ENCODE results near the gene E2F8.

The E2F8 gene

DNA sequence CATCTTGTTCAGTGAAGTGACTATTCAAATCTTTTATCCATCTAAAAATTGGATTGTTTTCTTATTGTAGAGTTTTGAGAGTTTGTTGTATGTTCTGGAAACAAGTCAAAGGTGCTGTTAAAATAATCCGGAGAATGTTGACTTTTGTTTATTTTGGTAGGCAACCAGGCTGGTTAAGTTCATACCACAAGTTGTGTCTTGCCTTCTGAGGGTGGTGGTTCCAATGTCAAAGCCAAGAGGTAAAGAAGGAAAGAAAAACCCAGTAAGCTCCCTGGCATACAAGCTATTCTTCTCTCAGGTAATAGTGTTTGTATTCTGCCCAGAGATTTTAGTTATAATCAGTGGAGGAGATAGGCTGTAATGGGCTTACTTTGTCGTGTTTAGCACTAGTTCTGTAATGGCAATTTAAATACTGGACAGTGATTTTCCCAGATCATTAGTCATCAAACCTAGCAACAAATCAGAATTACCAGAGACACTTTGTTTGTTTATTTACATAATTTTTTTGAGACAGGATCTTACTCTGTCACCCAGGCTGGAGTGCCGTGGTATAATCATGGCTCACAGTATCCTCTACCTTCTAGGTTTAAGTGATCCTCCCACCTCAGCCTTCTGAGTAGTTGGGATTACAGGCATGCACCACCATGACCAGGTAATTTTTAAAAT is 23.9 kb downstream of the E2F8 start:
- Histone ChIP-seq H3K27ac (ENCODE audit: extremely low read depth, low read depth, low read length) (no peak overlapping the region), H3K36me3 (ENCODE audit: control insufficient read depth in 2 of 2, insufficient read depth in 1 of 2, low read length in 2 of 2) (no peaks in the 10 kb centered on the region), H3K9me3 (ENCODE audit: control insufficient read depth, insufficient read depth, low read depth, low read length) (no peaks in the 10 kb centered on the region), H3K4me1 (ENCODE audit: control insufficient read depth, insufficient read depth, low read length) (no peaks in the 10 kb centered on the region; the same call in 1 of the 2 replicates), H3K4me3 (ENCODE audit: low read depth, low read length) (no peak overlapping the region)
- POLR2A ChIA-PET: no interaction called here
- CTCF ChIA-PET: interaction anchor here (0.6 to 1.0 kb wide), 3 partner anchors 10 to 415 kb away, joined by 3 read pairs; no protein-coding TSS in a partner anchor
- TF ChIP-seq ZNF114 (tag by site-specific recombination; IDR thresholded peaks at IDR 0.05): no peak
- TF ChIP-seq, protein P1, sequence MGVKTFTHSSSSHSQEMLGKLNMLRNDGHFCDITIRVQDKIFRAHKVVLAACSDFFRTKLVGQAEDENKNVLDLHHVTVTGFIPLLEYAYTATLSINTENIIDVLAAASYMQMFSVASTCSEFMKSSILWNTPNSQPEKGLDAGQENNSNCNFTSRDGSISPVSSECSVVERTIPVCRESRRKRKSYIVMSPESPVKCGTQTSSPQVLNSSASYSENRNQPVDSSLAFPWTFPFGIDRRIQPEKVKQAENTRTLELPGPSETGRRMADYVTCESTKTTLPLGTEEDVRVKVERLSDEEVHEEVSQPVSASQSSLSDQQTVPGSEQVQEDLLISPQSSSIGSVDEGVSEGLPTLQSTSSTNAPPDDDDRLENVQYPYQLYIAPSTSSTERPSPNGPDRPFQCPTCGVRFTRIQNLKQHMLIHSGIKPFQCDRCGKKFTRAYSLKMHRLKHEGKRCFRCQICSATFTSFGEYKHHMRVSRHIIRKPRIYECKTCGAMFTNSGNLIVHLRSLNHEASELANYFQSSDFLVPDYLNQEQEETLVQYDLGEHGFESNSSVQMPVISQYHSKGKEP (tag by site-specific recombination; IDR thresholded peaks at IDR 0.05): no peak

DNA sequence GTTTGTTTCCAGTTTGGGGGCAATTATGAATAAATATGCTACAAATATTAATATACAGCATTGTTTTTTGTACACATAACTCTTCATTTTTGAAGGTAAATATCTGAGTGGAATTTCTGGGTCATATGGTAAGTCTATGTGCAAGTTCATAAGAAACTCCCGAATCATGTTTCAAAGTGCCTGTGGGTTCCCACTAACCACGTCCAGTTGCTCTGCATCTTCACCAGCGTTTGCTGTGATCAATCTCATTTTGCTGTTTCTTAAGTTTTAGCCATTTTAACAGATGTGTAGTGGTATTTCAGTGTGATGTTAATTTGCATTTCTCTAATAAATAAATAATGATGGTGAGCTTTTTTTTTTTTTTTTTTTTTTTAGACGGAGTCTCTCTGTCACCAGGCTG is 24.7 kb downstream of the E2F8 start:
- TF ChIP-seq ZNF473 (tag by site-specific recombination; IDR thresholded peaks at IDR 0.05) (no peak), ZNF530 (tag by site-specific recombination; IDR thresholded peaks at IDR 0.05; ENCODE audit: low read depth) (no peak), TCF7L2 (IDR thresholded peaks at IDR 0.05; ENCODE audit: borderline replicate concordance, low read depth, low read length) (no peak), BCL11B (tag by site-specific recombination; IDR thresholded peaks at IDR 0.05; ENCODE audit: low read depth) (no peak), HOXA7 (CRISPR knock-in tag; IDR thresholded peaks at IDR 0.05; ENCODE audit: borderline replicate concordance) (no peak), ZNF311 (tag by site-specific recombination; IDR thresholded peaks at IDR 0.05; ENCODE audit: borderline replicate concordance) (no peak), ZNF600 (tag by site-specific recombination; IDR thresholded peaks at IDR 0.05) (no peak), ZNF16 (tag by site-specific recombination; IDR thresholded peaks at IDR 0.05; ENCODE audit: low read depth) (no peak), ZSCAN30 (tag by site-specific recombination; IDR thresholded peaks at IDR 0.05) (no peak), YY1 (tag by site-specific recombination; IDR thresholded peaks at IDR 0.05) (no peak), ZNF768 (tag by site-specific recombination; IDR thresholded peaks at IDR 0.05) (no peak), BCL11A (tag by site-specific recombination; IDR thresholded peaks at IDR 0.05; ENCODE audit: low read depth) (no peak), ZNF529 (tag by site-specific recombination; IDR thresholded peaks at IDR 0.05; ENCODE audit: insufficient replicate concordance) (no peak), ZNF2 (tag by site-specific recombination; IDR thresholded peaks at IDR 0.05) (no peak)
- TF ChIP-seq, protein P2, sequence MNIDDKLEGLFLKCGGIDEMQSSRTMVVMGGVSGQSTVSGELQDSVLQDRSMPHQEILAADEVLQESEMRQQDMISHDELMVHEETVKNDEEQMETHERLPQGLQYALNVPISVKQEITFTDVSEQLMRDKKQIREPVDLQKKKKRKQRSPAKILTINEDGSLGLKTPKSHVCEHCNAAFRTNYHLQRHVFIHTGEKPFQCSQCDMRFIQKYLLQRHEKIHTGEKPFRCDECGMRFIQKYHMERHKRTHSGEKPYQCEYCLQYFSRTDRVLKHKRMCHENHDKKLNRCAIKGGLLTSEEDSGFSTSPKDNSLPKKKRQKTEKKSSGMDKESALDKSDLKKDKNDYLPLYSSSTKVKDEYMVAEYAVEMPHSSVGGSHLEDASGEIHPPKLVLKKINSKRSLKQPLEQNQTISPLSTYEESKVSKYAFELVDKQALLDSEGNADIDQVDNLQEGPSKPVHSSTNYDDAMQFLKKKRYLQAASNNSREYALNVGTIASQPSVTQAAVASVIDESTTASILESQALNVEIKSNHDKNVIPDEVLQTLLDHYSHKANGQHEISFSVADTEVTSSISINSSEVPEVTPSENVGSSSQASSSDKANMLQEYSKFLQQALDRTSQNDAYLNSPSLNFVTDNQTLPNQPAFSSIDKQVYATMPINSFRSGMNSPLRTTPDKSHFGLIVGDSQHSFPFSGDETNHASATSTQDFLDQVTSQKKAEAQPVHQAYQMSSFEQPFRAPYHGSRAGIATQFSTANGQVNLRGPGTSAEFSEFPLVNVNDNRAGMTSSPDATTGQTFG (tag by site-specific recombination; IDR thresholded peaks at IDR 0.05; ENCODE audit: borderline replicate concordance): no peak
- TF ChIP-seq, protein P3, sequence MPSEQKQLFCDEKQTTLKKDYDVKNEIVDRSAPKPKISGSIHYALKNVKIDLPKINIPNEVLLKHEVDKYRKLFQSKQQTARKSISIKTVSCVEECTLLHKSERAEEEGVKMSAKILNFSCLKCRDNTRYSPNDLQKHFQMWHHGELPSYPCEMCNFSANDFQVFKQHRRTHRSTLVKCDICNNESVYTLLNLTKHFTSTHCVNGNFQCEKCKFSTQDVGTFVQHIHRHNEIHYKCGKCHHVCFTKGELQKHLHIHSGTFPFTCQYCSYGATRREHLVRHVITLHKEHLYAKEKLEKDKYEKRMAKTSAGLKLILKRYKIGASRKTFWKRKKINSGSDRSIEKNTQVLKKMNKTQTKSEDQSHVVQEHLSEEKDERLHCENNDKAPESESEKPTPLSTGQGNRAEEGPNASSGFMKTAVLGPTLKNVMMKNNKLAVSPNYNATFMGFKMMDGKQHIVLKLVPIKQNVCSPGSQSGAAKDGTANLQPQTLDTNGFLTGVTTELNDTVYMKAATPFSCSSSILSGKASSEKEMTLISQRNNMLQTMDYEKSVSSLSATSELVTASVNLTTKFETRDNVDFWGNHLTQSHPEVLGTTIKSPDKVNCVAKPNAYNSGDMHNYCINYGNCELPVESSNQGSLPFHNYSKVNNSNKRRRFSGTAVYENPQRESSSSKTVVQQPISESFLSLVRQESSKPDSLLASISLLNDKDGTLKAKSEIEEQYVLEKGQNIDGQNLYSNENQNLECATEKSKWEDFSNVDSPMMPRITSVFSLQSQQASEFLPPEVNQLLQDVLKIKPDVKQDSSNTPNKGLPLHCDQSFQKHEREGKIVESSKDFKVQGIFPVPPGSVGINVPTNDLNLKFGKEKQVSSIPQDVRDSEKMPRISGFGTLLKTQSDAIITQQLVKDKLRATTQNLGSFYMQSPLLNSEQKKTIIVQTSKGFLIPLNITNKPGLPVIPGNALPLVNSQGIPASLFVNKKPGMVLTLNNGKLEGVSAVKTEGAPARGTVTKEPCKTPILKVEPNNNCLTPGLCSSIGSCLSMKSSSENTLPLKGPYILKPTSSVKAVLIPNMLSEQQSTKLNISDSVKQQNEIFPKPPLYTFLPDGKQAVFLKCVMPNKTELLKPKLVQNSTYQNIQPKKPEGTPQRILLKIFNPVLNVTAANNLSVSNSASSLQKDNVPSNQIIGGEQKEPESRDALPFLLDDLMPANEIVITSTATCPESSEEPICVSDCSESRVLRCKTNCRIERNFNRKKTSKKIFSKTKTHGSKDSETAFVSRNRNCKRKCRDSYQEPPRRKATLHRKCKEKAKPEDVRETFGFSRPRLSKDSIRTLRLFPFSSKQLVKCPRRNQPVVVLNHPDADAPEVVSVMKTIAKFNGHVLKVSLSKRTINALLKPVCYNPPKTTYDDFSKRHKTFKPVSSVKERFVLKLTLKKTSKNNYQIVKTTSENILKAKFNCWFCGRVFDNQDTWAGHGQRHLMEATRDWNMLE (tag by site-specific recombination; conservative IDR thresholded peaks at IDR 0.05; ENCODE audit: low read depth): no peak
- TF ChIP-seq, protein P4, sequence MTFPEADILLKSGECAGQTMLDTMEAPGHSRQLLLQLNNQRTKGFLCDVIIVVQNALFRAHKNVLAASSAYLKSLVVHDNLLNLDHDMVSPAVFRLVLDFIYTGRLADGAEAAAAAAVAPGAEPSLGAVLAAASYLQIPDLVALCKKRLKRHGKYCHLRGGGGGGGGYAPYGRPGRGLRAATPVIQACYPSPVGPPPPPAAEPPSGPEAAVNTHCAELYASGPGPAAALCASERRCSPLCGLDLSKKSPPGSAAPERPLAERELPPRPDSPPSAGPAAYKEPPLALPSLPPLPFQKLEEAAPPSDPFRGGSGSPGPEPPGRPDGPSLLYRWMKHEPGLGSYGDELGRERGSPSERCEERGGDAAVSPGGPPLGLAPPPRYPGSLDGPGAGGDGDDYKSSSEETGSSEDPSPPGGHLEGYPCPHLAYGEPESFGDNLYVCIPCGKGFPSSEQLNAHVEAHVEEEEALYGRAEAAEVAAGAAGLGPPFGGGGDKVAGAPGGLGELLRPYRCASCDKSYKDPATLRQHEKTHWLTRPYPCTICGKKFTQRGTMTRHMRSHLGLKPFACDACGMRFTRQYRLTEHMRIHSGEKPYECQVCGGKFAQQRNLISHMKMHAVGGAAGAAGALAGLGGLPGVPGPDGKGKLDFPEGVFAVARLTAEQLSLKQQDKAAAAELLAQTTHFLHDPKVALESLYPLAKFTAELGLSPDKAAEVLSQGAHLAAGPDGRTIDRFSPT (tag by site-specific recombination; IDR thresholded peaks at IDR 0.05): no peak
- CTCF ChIA-PET: no interaction called here
- no peak overlapping the region for H3K27ac ChIP-seq (ENCODE audit: extremely low read depth, low read depth, low read length)
- no peaks in the 10 kb centered on the region for H3K36me3 ChIP-seq (ENCODE audit: control insufficient read depth in 2 of 2, insufficient read depth in 1 of 2, low read length in 2 of 2)
- H3K4me3 ChIP-seq (ENCODE audit: low read depth, low read length): no peak overlapping the region
- no peaks in the 10 kb centered on the region; the same call in 1 of the 2 replicates for H3K4me1 ChIP-seq (ENCODE audit: control insufficient read depth, insufficient read depth, low read length)
- H3K9me3 ChIP-seq (ENCODE audit: control insufficient read depth, insufficient read depth, low read depth, low read length): no peaks in the 10 kb centered on the region
- POLR2A ChIA-PET: no interaction called here
